Gastroesophageal sphincter (tissue), 4 donors: ENCODE measurements around the gene TELO2. TPM values are rescaled to one million over a fixed set of nuclear protein-coding genes. Genes with fewer than 3 reads are reported as not detected.

Experiments used
- ATAC-seq: fragments of 150-250 bp; one replicate; pipeline ENCODE4 v1.9.1; 2016; ENCODE audit warnings: mild to moderate bottlenecking, moderate library complexity
- H3K27ac ChIP-seq, 4 donors: fragments of 200-600 bp; sonication (generic) in 3 of 4; 1 replicate in 3 of 4; 2 replicates in 1 of 4; pipeline ENCODE4 v1.5.1; 2016 to 2019
- H3K27me3 ChIP-seq: fragments of 200-600 bp; sonication (generic); one replicate; pipeline ENCODE4 v1.5.1; 2019
- H3K36me3 ChIP-seq, 2 donors: fragments of 200-600 bp; sonication (generic); one replicate each; pipeline ENCODE4 v1.5.1; 2019; ENCODE audit warnings: control low read depth in 1 of 2
- H3K4me1 ChIP-seq, 3 donors: fragments of 200-600 bp; sonication (generic); 1 replicate in 2 of 3; 2 replicates in 1 of 3; pipeline ENCODE4 v1.5.1; 2016 to 2019; ENCODE audit warnings: control low read depth in 2 of 3
- H3K4me3 ChIP-seq, 2 donors: fragments of 200-600 bp; sonication (generic); one replicate each; pipeline ENCODE4 v1.5.1; 2019; ENCODE audit warnings: mild to moderate bottlenecking in 1 of 2, moderate library complexity in 1 of 2
- H3K9me3 ChIP-seq, 3 donors: fragments of 200-600 bp; sonication (generic); one replicate each; pipeline ENCODE4 v1.5.1; 2017 to 2019; ENCODE audit warnings: control low read depth in 2 of 3
- CTCF ChIP-seq, 4 experiments: fragments of 200-600 bp in 2 of 4; fragments of 450-650 bp in 2 of 4; sonication (generic) in 1 of 4; IDR thresholded peaks; one replicate each; pipeline ENCODE4 v1.5.1; 2017 to 2019; ENCODE audit warnings: antibody characterized with exemption in 4 of 4, mild to moderate bottlenecking in 2 of 4, moderate library complexity in 2 of 4
- EP300 ChIP-seq: sonication (generic); formaldehyde crosslinking; IDR thresholded peaks from one replicate; pipeline ENCODE4 v1.6.1; 2017; ENCODE audit warnings: antibody characterized with exemption, mild to moderate bottlenecking
- POLR2A ChIP-seq, 2 donors: fragments of 450-650 bp; IDR thresholded peaks; one replicate each; pipeline ENCODE4 v1.6.1; 2017; ENCODE audit warnings: antibody characterized with exemption in 2 of 2, mild to moderate bottlenecking in 2 of 2, moderate library complexity in 1 of 2
- POLR2AphosphoS5 ChIP-seq: sonication (generic); formaldehyde crosslinking; IDR thresholded peaks from one replicate; pipeline ENCODE4 v1.6.1; 2017; ENCODE audit warnings: antibody characterized with exemption
- WGBS, 2 donors: methylation state at CpG; one replicate each; pipeline ENCODE4 v1.1.5; 2018; ENCODE audit warnings: low coverage in 1 of 2; 5-methylcytosine and 5-hydroxymethylcytosine counted together
- total RNA-seq, 4 donors: library from RNA; depleted of rRNA; stranded (reverse); fragments of >200 nt; gene quantifications; one replicate each; pipeline ENCODE4 v1.1.0, GENCODE V29; 2016

Gene TELO2
- total RNA-seq, 4 donors from 2014 or later: 10.9 to 33.9 (median 20.8) TPM

- Histone ChIP-seq H3K4me3 (peak overlapping the region in 1 of 2 donors; percentile 67), H3K9me3 (no peaks in the 10 kb centered on the region), H3K27me3 (no peaks in the 10 kb centered on the region), H3K36me3 (peaks cover 0 to 33% of the 10 kb centered on the region in 2 donors), H3K27ac (peak overlapping the region; percentile 74 to 92 (median 86)), H3K4me1 (peaks cover 0 to 76% (median 32%) of the 10 kb centered on the region in 3 donors)
- no peak for ATAC-seq
- TF ChIP-seq POLR2AphosphoS5: no peak
- no peak for TF ChIP-seq EP300
- TF ChIP-seq POLR2A (IDR thresholded peaks at IDR 0.05): no peak
- TF ChIP-seq CTCF (IDR thresholded peaks at IDR 0.05): no peak
- WGBS, 2 donors: 64% methylated on average over 4 of the region's 10 CpGs; no CpG with 5 or more reads in 1 of the 2 donors
Measured at GRCh38 chr16:1532771-1533170, 39.6 kb downstream of the TELO2 start.

- no peaks in the 10 kb centered on the region for H3K9me3 ChIP-seq
- peaks cover 0 to 78% (median 36%) of the 10 kb centered on the region in 3 donors for H3K4me1 ChIP-seq
- no CpG with 5 or more reads among the region's 27 CpGs for WGBS, 2 donors
- peak within 1 kb of the TSS; percentile 46 to 67 for H3K4me3 ChIP-seq
- H3K36me3 ChIP-seq: peaks cover 0 to 40% of the 10 kb centered on the region in 2 donors
- peak within 1 kb of the TSS; percentile 74 to 92 (median 86) for H3K27ac ChIP-seq
- peak; percentile 66 for ATAC-seq
- H3K27me3 ChIP-seq: no peaks in the 10 kb centered on the region
- TF ChIP-seq EP300 (no peak), CTCF (IDR thresholded peaks at IDR 0.05) (no peak), POLR2A (IDR thresholded peaks at IDR 0.05) (peak; percentile 66 to 87), POLR2AphosphoS5 (peak; percentile 67)
Measured at GRCh38 chr16:1533443-1533951, 40.3 kb downstream of the TELO2 start, which contains the start of gene TMEM204. TSS of gene TMEM204 (plus strand) at chr16:1533666. CDS start at chr16:1534276, 610 bp downstream.

- WGBS, 2 donors: 39 to 45% methylated on average over 5 to 7 of the region's 57 CpGs
- ATAC-seq: no peak
Measured at GRCh38 chr16:1534021-1535020, 41.2 kb downstream of the TELO2 start.

More at GRCh38 chr16:1534021-1535020, 41.2 kb downstream of the TELO2 start:
- TF ChIP-seq CTCF (IDR thresholded peaks at IDR 0.05): no peak
- no peak for TF ChIP-seq EP300
- TF ChIP-seq POLR2AphosphoS5: no peak
- no peak for TF ChIP-seq POLR2A (IDR thresholded peaks at IDR 0.05)
- peak overlapping the region; percentile 46 to 67 for H3K4me3 ChIP-seq
- H3K4me1 ChIP-seq: peaks cover 0 to 85% (median 36%) of the 10 kb centered on the region in 3 donors
- no peaks in the 10 kb centered on the region for H3K27me3 ChIP-seq
- peak overlapping the region; percentile 74 to 92 (median 86) for H3K27ac ChIP-seq
- H3K9me3 ChIP-seq: no peaks in the 10 kb centered on the region
- H3K36me3 ChIP-seq: peaks cover 0 to 44% of the 10 kb centered on the region in 2 donors
